ENCODE measurements around the gene BRPF3.

- no peak for TF ChIP-seq ZNF423 (tag by site-specific recombination; IDR thresholded peaks at IDR 0.05)
- no peak for TF ChIP-seq CTCF (tag by site-specific recombination; IDR thresholded peaks at IDR 0.05)
- TF ChIP-seq HIC1 (tag by site-specific recombination; IDR thresholded peaks at IDR 0.05): no peak
- TF ChIP-seq HOXC10 (CRISPR knock-in tag; IDR thresholded peaks at IDR 0.05): no peak
- TF ChIP-seq ZNF398 (tag by site-specific recombination; IDR thresholded peaks at IDR 0.05): no peak
- no peak for TF ChIP-seq ZNF214 (tag by site-specific recombination; IDR thresholded peaks at IDR 0.05; ENCODE audit: borderline replicate concordance)
- no peak for TF ChIP-seq ZNF837 (tag by site-specific recombination; IDR thresholded peaks at IDR 0.05)
- TF ChIP-seq ZNF335 (tag by site-specific recombination; conservative IDR thresholded peaks at IDR 0.05): no peak
- TF ChIP-seq ZNF449 (tag by site-specific recombination; IDR thresholded peaks at IDR 0.05): no peak
These were observed 80.3 kb downstream of the BRPF3 start for GRCh38 chr6:36276581-36277536.

All from HEK293 (cell line).